Amygdala (tissue), 56 donors: ENCODE results near the gene LILRA1.
"Not testable (repeated sequence)": the region's sequence is repeated elsewhere in the genome, so short reads cannot be mapped to it uniquely, and the experiment has no call there.

ENCODE experiments used
- DNase-seq, 56 donors: peaks; one replicate each; lab custom pipeline; 2025; lab: John Stamatoyannopoulos, UW

The LILRA1 gene

DNA sequence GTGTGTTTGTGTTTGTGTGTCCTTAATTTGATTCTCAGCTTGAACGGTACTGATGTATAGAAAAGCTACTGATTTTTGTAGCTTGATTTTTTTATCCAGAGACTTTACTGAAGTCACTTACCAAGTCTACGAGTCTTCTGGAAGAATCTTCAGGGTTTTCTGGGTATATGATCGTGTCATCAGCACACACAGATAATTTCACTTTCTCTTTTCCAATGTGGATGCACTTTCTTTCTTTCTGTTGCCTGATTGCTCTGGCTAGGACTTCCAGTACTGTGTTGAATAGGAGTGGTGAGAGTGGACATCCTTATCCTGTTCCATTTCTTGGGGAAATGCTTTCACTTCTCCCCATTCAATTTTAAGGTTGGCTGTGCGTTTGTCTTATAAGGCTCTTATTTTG lies 29.0 kb downstream of the LILRA1 start:
- no peak for DNase-seq

DNA sequence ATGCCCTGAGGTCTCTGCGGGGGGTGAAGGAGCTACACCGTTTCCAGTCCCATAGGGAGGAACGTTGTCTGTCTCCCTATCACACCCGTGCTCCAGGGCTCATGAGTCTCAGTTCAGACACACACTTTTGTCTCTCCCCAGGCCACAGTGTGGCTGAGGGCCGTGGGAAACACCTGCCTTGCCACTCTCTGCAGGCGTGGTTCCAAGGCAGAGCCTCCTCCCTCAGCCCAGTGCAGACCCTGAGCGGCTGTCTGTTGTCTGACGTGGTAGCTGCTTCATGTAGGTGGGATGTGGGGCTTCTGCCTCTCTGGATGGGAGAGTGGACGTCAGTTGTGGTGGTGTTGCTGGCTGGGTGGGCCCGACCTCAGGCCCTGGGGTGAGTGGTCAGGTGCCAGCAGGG lies 30.8 kb downstream of the LILRA1 start:
- DNase-seq = not testable (repeated sequence)

DNA sequence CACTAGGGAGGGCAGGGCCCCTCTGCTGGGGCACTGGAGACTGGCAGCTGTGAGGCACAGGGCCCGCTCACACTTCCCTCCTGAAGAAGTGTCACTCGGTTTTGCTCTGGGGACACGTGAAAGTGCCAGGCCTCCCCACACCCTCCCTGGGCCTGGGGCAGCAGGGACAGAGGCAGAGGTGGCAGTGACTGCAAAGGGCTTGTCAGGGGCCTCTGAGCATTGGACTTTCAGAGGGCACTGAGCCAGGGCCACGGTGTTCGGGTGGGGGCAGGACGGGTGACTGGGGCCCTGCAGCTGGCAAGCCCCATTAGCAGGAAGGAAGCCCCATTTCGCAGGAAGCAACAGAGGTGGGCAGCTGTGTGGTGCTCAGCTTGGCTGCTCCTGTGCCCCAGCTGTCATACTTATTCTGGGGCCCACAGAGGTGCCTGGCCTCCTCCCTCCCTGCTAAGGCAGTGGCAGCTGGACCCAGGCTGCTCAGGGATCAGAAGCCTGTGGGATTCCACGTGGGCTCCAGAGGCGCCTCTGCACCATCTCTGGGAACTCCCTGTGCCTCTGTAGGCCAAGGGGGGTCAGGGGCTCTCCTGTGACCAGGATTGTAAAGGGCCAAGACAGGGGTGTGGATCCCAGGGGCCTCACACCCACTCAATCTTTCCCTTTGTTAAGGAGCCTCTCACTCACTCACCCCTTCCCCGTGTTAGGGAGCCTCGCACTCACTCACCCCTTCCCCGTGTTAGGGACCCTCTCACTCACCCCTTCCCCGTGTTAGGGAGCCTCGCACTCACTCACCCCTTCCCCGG lies 31.7 kb downstream of the LILRA1 start:
- not testable (repeated sequence) for DNase-seq

DNA sequence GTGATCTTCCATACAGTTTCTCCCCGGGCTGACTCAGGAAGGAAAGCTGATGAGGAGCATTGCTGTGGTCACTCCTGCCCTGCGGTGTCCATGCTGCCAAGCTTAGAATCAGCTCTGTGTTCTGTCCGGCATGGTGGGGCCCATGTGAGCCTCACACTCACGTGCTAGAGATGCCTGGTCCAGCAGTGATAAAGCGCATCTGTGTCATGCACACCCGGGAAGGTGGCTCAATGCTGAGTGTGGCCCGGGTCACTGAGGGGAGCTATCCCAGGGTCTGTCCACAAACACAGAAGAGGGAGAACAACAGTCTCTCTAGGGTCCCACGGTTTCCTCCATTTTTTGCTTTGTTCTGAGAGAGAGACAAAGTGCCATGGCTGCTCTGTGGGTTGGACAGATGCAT lies 33.3 kb downstream of the LILRA1 start:
- DNase-seq = no peak

DNA sequence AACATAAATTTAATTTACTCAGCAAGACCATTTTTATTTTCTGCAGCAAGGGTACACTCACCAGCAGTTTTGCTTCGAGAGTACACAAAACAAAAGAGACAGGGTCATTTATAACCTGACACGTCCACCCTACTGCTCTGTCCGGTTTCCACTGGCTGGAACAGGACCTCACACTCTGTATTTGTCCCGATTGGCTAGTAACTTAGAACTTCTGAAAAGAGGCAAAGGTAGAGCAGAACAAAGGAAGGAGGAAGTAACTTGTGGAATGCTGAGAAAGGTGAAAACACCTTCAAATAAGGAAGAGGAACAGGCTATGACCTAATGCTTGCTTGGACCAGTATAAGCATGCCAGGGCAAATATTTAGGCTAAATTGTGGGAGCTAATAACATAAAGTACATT lies 34.5 kb downstream of the LILRA1 start:
- DNase-seq = not testable (repeated sequence)

DNA sequence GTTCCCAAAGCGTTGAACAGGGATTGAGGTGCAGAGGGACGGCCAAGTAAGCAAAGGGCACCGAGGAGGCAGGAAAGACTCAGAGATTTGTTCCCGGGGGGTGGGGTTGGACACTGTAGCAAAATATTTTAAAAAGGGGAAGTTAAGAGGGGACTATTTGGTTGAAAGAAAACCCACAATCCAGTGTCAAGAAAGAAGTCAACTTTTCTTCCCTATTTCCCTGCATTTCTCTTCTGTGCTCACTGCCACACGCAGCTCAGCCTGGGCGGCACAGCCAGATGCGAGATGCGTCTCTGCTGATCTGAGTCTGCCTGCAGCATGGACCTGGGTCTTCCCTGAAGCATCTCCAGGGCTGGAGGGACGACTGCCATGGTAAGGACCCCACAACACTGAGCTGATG lies 36.8 kb downstream of the LILRA1 start, which contains the start of gene LILRB1:
Gene LILRB1 (plus strand): TSS at position 223 of the 400 bp plus-strand sequence. CDS start 590 bp downstream, outside the sequence.
- DNase-seq = not testable (repeated sequence)

DNA sequence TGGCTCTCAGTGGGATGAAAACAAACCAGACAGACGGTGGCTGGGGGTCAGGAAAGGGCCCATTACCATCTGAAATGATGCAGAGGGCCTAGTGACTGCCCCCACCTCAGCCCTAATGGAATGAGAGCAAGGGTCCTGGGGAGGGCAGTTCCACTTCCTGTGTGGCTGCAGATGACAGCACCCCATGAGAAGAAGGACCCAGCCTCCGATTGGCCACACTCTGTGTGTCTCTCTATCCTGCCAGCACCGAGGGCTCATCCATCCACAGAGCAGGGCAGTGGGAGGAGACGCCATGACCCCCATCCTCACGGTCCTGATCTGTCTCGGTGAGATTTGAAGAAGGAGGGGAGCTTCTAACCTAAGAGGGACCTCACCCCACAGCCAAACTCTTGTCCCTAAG lies 37.4 kb downstream of the LILRA1 start:
- no peak for DNase-seq

DNA sequence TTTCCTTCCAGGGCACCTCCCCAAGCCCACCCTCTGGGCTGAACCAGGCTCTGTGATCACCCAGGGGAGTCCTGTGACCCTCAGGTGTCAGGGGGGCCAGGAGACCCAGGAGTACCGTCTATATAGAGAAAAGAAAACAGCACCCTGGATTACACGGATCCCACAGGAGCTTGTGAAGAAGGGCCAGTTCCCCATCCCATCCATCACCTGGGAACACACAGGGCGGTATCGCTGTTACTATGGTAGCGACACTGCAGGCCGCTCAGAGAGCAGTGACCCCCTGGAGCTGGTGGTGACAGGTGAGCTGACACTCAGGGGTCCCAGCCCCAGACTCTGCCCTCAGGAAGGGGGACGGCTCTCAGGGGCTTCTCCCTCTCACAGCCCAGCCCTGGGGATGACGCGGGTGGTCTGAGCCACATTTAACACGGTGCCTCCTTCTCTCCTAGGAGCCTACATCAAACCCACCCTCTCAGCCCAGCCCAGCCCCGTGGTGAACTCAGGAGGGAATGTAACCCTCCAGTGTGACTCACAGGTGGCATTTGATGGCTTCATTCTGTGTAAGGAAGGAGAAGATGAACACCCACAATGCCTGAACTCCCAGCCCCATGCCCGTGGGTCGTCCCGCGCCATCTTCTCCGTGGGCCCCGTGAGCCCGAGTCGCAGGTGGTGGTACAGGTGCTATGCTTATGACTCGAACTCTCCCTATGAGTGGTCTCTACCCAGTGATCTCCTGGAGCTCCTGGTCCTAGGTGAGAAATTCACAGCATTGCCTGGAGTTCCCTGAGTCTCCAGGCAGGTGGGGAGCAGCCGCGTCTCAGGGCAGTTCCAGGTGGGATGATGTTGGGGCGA lies 38.3 kb downstream of the LILRA1 start:
- DNase-seq = not testable (repeated sequence)

DNA sequence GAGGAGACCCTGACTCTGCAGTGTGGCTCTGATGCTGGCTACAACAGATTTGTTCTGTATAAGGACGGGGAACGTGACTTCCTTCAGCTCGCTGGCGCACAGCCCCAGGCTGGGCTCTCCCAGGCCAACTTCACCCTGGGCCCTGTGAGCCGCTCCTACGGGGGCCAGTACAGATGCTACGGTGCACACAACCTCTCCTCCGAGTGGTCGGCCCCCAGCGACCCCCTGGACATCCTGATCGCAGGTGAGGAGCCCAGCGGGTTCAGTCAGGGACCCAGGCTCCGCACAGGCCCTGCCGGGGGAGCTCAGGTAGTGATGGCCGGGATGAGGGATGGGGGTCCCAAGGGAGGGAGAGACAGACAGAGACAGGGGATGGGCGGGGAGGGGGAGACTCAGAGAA lies 39.1 kb downstream of the LILRA1 start:
- DNase-seq = not testable (repeated sequence)

DNA sequence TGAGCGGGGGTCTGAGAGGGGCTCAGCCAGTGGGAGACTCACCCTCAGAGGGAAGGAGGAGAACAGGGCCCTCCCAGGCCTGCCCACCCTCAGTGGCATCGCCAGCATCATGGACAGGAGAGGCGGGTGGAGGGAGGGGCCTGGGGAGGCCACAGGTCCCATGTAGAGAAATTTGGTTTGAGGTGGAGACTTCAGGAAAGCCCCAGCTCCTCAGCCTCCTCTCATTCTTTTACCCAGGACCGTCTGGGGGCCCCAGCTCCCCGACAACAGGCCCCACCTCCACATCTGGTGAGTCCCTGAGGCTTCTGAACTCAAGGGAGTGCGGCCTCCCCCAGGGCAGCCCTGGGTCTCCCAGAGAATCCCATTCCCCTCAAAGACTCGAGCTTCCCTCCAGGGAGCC lies 40.0 kb downstream of the LILRA1 start:
- no peak for DNase-seq

DNA sequence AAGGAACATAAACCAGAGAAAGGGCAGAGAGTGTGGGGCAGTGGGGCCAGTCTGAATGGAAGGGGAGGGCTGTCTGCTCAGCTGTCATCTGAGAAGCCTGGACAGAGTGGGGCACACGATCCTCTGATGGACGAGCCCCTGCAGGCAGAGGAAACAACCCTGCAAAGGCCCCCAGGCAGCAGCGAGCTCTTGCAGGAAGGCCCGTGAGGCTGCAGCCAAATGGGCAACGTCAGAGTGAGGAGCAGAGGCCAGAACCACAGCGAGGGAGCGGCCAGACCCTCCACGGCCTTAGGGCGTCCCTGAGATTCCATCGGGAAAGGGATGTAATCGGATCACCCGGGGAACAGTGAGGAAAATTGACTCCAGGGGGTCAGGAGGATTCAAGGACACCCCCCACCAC lies 42.6 kb downstream of the LILRA1 start:
- not testable (repeated sequence) for DNase-seq

DNA sequence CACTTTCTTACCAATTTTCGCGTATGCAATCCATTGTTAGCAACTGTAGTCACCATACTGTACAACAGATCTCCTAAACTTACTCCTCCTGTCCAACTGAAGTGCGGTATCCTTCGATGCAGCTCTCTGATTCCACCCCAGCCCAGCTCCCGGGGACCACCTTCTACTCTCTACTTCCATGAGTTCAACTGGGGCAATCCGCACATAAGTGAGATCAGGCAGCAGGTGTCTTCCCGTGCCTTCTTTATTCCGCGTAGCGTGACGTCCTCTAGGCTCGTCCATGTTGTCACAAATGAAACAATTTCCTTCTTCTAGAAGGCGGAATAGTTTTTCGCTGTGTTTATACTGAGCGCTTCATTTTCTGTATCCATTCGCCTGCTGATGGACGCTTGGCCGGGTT lies 45.3 kb downstream of the LILRA1 start:
- no peak for DNase-seq

DNA sequence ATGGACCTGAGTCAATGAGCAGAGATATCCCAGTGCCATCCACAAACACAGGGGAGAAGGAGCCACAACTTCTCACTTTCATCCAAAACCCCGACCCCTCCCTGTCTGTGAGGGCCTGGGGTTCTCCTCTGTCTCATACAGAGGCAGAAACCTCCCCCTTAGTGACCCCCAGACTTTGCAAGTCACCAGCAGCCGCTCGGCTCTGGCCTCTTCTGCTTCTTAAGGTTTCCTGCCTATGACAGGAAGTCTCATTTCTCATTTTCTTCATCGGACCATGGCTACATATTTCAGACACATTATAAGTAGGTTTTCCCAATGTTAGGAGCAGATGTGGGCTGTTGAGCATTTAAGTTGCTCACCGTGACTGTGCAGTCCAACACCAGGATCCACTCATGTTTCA lies 49.5 kb downstream of the LILRA1 start:
- DNase-seq = not testable (repeated sequence)

DNA sequence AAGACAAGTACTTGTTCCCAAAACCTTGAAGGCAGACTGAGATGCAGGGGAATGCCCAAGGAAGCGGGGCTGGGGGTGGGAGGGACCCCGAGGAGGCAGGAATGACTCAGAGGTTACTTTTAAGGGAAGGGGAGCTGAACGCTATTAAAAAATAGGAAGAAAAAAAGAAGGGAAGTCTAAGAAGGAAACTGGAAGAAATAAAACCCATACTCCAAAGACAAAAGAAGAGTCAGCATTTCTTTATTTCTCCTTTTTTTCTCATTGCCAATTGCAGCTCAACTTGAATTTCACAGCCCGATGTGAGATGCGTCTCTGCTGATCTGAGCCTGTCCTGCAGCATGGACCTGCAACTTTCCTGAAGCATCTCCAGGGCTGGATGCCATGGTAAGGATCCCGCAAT lies 50.2 kb downstream of the LILRA1 start:
- not testable (repeated sequence) for DNase-seq

DNA sequence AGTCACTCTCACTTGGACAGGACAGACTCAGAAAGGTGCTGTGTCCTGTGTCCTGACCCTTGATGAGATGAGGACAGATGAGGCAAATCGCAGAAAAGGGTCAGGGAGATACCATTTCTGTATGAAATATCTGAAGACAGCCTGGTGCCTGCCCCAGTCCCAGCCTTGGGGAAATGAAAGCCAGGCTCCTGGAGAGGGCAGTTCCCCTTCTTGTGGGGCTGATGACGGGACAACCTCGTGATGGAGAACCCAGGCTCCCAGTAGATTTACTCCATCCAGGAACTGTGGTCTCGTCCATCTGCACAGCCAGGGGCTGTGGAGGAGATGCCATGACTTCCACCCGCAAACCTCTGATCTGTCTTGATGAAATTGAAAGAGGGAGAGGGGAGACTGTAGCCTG lies 50.6 kb downstream of the LILRA1 start:
- DNase-seq = peak in 12 of 56 donors; percentile 3 to 55 (median 12)

DNA sequence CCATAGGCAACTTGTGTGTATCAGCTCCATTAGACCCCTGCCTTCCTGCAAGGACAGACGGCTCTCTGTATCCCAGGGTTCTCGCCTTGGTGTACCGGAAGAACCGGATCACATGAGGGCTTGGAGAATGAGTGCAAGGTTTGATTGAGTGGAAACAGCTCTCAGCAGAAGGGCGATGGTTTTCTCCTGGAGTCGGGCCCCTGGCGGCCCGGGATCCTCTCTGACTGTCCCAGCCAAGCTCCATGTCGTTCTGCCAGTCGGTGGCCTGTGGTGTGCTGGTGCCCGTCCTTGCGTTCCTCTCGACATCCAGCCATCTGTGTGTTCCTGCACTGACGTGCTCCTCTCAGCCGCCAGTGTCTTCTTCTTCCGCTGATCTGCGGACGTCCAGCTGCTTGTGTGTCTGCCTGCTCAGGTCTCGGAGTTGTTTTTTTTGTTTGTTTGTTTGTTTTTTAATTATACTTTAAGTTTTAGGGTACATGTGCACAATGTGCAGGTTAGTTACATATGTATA lies 53.0 kb downstream of the LILRA1 start:
- no peak for DNase-seq

DNA sequence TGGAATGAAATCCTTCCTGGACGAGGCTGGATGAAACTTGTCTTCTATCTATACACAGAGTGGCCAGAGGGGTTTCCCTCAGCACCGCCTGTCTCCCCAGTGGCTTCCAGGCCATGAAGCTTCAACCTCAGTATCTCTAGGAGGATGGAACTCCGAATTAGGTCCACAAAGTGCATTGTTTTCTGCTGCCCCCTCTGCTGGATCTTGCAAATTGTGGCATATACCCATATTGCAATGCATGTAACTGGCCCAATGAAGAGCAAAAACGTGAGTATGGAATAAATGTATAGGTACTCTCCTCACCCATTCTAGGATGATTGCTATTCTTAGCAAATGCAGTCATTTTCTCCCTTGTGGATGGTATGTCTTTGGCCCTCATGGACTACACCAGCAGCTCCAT lies 54.7 kb downstream of the LILRA1 start:
- DNase-seq = no peak

DNA sequence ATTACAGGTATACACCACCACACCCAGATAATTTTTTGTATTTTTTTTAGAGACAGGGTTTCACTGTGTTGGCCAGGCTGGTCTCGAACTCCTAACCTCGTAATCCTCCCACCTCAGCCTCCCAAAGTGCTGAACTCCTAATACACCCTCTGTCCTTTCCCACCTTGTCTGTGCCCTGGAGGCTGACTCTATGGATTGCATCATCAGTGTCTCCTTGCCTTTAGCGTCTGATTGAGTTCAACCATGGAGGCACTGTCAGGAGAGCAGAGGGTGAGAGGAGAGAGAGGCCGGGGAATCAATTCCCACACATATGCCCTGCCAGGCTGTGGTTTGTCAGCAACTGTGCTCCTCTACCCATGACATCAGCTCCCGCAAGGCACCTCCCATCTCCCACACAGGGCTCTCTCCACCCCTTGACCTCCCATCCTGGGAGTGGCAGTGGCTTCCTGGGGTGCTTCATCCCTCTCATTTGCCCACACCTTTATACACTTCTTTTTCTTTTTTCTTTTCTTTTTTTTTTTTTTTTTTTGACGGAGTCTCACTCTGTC lies 56.8 kb downstream of the LILRA1 start:
- no peak for DNase-seq
